ENCODE measurements around the gene PREX1.

Gene PREX1

DNA sequence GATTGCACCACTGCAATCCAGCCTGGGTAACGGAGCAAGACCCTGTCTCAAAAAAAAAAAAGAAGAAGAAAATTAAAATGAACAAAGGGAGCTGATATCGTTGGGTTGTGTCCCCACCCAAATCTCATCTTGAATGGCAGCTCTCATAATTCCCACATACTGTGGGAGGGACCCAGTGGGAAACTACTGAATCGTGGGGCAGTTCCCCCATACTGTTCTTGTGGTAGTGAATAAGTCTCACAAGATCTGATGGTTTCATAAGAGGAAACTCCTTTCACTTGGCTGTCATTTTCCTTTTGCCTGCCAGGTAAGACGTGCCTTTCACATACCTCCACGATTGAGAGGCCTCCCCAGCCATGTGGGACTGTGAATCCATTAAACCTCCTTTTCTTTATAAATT is 149.4 kb downstream of the PREX1 start:
- H3K27me3 ChIP-seq (ENCODE audit: insufficient read depth, poor library complexity, severe bottlenecking) = no peaks in the 10 kb centered on the region
- H3K9me3 ChIP-seq (ENCODE audit: severe bottlenecking) = no peaks in the 10 kb centered on the region
- no peak for ATAC-seq (ENCODE audit: low read depth)
- no peak overlapping the region for H3K27ac ChIP-seq (ENCODE audit: poor library complexity, severe bottlenecking)
- no peaks in the 10 kb centered on the region for H3K36me3 ChIP-seq (ENCODE audit: low read depth)
- TF ChIP-seq, protein P1, sequence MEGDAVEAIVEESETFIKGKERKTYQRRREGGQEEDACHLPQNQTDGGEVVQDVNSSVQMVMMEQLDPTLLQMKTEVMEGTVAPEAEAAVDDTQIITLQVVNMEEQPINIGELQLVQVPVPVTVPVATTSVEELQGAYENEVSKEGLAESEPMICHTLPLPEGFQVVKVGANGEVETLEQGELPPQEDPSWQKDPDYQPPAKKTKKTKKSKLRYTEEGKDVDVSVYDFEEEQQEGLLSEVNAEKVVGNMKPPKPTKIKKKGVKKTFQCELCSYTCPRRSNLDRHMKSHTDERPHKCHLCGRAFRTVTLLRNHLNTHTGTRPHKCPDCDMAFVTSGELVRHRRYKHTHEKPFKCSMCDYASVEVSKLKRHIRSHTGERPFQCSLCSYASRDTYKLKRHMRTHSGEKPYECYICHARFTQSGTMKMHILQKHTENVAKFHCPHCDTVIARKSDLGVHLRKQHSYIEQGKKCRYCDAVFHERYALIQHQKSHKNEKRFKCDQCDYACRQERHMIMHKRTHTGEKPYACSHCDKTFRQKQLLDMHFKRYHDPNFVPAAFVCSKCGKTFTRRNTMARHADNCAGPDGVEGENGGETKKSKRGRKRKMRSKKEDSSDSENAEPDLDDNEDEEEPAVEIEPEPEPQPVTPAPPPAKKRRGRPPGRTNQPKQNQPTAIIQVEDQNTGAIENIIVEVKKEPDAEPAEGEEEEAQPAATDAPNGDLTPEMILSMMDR (IDR thresholded peaks at IDR 0.05; ENCODE audit: poor library complexity, severe bottlenecking) = no peak
- no peak overlapping the region for H3K4me3 ChIP-seq (ENCODE audit: severe bottlenecking)
- H3K4me1 ChIP-seq (ENCODE audit: insufficient read depth, poor library complexity, severe bottlenecking) = peaks cover 9% of the 10 kb centered on the region
- DNase-seq (ENCODE audit: low spot score) = no peak

DNA sequence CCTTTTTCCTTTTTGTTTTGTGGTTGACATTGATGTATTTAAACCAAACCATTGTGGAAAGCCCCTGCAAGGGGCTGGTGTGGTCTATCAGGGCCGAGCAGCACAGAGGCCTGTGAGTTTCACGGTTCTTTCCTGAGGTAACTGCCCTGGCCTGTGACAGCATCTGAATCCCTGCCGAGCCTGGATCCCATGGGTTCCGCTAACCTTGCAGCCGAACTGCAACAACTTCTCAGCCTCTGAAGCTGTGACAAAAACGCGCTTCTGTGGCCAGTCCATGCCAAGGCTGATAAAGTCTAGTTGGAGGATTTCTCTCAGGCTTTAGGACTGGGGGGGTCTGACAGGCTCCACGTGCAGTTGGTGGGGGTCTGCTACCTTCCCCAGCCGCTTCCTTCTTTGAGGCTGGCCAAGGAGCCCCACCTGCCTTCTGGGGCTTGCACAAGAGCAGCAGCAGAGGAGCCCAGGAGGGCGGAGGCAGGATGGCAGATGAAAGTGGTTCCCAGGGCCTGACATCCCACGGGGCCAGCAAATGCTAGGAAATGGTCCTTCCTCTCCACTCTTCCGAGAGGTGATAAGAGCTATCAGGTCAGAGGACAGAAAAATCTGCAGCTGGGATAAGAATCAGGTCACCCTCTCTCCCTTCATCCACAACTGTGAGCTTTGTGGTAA is 150.9 kb downstream of the PREX1 start:
- DNase-seq (ENCODE audit: low spot score) = no peak
- no peaks in the 10 kb centered on the region for H3K9me3 ChIP-seq (ENCODE audit: severe bottlenecking)
- no peak overlapping the region for H3K27ac ChIP-seq (ENCODE audit: poor library complexity, severe bottlenecking)
- TF ChIP-seq, protein P1 (IDR thresholded peaks at IDR 0.05; ENCODE audit: poor library complexity, severe bottlenecking) = no peak
- H3K4me3 ChIP-seq (ENCODE audit: severe bottlenecking) = no peak overlapping the region
- no peaks in the 10 kb centered on the region for H3K4me1 ChIP-seq (ENCODE audit: insufficient read depth, poor library complexity, severe bottlenecking)
- H3K36me3 ChIP-seq (ENCODE audit: low read depth) = no peaks in the 10 kb centered on the region
- H3K27me3 ChIP-seq (ENCODE audit: insufficient read depth, poor library complexity, severe bottlenecking) = no peaks in the 10 kb centered on the region
- ATAC-seq (ENCODE audit: low read depth) = no peak

DNA sequence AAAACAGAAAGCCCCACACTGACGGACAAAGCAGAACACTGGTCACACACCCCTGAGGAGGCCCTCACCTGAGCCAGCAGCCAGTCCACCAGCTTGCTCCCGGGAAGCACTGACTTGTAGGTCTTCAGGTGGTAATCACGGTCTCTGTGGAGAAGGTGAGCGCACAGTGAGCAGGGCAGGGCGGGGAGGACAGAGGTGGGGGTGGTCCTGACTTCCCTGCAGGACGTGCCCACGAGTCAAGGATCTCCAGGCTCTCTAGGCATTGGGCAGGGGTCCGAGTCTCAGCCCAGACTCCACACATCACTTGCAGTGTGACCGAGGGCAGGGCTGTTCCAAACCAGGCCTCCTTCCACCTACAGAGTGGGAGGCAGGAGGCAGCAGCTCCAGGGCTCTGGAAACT is 151.7 kb downstream of the PREX1 start:
- Histone ChIP-seq H3K27ac (ENCODE audit: poor library complexity, severe bottlenecking) (no peak overlapping the region), H3K4me1 (ENCODE audit: insufficient read depth, poor library complexity, severe bottlenecking) (no peaks in the 10 kb centered on the region), H3K4me3 (ENCODE audit: severe bottlenecking) (no peak overlapping the region), H3K9me3 (ENCODE audit: severe bottlenecking) (no peaks in the 10 kb centered on the region), H3K36me3 (ENCODE audit: low read depth) (no peaks in the 10 kb centered on the region), H3K27me3 (ENCODE audit: insufficient read depth, poor library complexity, severe bottlenecking) (no peaks in the 10 kb centered on the region)
- no peak for ATAC-seq (ENCODE audit: low read depth)
- TF ChIP-seq, protein P1 (IDR thresholded peaks at IDR 0.05; ENCODE audit: poor library complexity, severe bottlenecking) = no peak
- DNase-seq (ENCODE audit: low spot score) = no peak

DNA sequence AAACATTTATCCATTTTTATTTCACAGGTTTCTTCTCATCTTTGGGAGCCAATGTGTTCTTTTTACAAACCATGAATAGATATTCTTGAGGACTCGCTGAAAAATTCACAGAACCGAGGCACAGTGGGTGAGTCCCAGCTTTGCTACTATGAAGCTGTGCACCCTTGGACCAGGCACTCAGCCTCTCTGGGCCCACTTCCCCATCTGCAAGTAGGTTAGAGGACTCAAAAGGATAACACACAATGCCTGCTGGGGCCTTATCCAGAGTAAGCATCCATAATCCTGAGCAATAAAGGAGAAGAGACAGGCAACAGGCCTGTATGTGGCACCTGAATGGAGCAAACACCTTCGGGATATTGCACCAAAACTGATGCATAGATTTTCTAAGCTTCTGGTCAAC is 153.3 kb downstream of the PREX1 start:
- no peak for ATAC-seq (ENCODE audit: low read depth)
- no peaks in the 10 kb centered on the region for H3K9me3 ChIP-seq (ENCODE audit: severe bottlenecking)
- H3K27ac ChIP-seq (ENCODE audit: poor library complexity, severe bottlenecking) = no peak overlapping the region
- H3K27me3 ChIP-seq (ENCODE audit: insufficient read depth, poor library complexity, severe bottlenecking) = no peaks in the 10 kb centered on the region
- H3K4me1 ChIP-seq (ENCODE audit: insufficient read depth, poor library complexity, severe bottlenecking) = no peaks in the 10 kb centered on the region
- TF ChIP-seq, protein P1 (IDR thresholded peaks at IDR 0.05; ENCODE audit: poor library complexity, severe bottlenecking) = no peak
- H3K4me3 ChIP-seq (ENCODE audit: severe bottlenecking) = no peak overlapping the region
- H3K36me3 ChIP-seq (ENCODE audit: low read depth) = no peaks in the 10 kb centered on the region
- no peak for DNase-seq (ENCODE audit: low spot score)

DNA sequence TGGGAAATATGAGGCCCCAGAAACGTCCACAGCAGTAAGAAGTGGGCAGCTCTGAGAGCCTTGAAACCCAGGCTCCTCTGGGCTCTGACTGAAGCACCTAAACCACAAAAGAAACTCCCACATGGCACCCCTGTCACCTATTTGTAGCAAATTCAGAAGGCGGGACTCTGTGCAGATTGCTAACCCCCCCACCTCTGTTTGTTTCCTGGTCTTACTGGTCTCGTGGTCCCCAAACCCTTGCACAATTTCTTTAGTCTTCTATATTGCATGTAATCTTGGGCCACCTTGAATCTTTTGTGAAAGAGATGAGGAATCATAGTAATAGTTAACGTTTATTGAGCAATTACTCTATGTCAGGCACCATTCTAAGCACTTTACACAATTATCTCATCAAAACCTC is 154.3 kb downstream of the PREX1 start:
- TF ChIP-seq, protein P1 (IDR thresholded peaks at IDR 0.05; ENCODE audit: poor library complexity, severe bottlenecking) = no peak
- ATAC-seq (ENCODE audit: low read depth) (no peak), DNase-seq (ENCODE audit: low spot score) (no peak)
- Histone ChIP-seq H3K4me3 (ENCODE audit: severe bottlenecking) (no peak overlapping the region), H3K36me3 (ENCODE audit: low read depth) (no peaks in the 10 kb centered on the region), H3K4me1 (ENCODE audit: insufficient read depth, poor library complexity, severe bottlenecking) (no peaks in the 10 kb centered on the region), H3K27ac (ENCODE audit: poor library complexity, severe bottlenecking) (no peak overlapping the region), H3K9me3 (ENCODE audit: severe bottlenecking) (no peaks in the 10 kb centered on the region), H3K27me3 (ENCODE audit: insufficient read depth, poor library complexity, severe bottlenecking) (no peaks in the 10 kb centered on the region)
